Measurements from ENCODE around the gene SRSF12. TPM values are rescaled to one million over a fixed set of nuclear protein-coding genes. Genes with fewer than 3 reads are reported as not detected.

The SRSF12 gene
- polyA plus RNA-seq, 1 experiment = 0.04 TPM

DNA sequence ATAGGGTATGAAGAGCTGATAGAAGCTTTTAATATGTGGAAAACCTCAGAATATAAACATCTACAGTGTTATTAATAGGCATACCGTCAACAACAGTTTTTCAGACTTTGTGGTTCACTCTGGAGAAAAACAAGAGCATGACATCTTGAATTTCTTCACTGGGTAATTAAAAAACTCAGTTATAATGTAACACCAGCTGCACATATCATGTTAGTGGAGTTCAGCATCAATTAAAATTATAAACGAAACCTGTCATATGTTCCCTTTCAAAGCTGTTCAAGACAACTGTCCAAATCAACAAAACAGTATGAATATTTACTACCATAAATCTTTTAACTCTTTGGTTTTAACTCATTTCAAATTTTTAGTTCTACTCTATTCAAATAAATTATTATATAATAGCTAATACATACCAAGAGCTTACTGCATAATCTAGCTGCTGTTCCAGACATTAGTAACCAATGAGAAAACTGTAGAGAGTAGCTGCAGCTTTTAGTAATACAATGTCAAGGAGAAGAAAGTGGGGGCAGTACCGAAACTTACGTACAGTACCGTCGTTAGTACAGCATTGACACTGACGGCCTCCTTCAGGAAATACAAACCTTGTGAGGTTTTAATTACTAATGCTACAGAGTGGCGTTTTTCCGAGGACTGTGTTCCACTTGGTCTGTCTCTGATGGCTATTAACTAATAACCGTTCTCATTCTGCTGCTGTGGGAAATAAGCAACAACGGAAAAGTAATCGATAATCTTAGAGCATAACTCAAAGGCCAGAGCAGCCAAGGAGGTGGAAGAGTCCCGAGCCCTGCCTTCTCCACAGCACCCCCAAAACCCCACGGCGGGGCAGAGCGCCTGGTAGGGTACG, 27.5 kb upstream of the SRSF12 start:
- ChIA-PET CTCF (interaction anchor here (1.0 to 2.8 kb wide), 4 partner anchors 23 to 163 kb away, joined by 4 to 12 read pairs (median 7); no protein-coding TSS in a partner anchor), POLR2A (interaction anchor here (0.7 to 2.8 kb wide), 3 partner anchors 10 to 207 kb away, joined by 3 to 20 read pairs (median 3); partner anchors contain the start of genes PNRC1 and UBE2J1)
- peaks cover 4% of the 10 kb centered on the region for H3K27me3 ChIP-seq (ENCODE audit: control insufficient read depth, insufficient read depth, low read length)
- no peak overlapping the region for H3K27ac ChIP-seq (ENCODE audit: low read depth, low read length)
- DNase-seq (ENCODE audit: low read depth, low spot score) = no peak
- TF ChIP-seq CTCF (IDR thresholded peaks at IDR 0.05; ENCODE audit: low read depth, low read length) = no peak
- H3K9me3 ChIP-seq (ENCODE audit: control insufficient read depth, insufficient read depth, low read length) = peaks cover 4% of the 10 kb centered on the region; the same call in 1 of the 2 replicates
- H3K4me3 ChIP-seq (ENCODE audit: low read depth, low read length) = peak overlapping the region; percentile 66

- Histone ChIP-seq H3K4me3 (ENCODE audit: low read depth, low read length) (no peak overlapping the region), H3K27ac (ENCODE audit: low read depth, low read length) (no peak overlapping the region), H3K27me3 (ENCODE audit: control insufficient read depth, insufficient read depth, low read length) (peaks cover 4% of the 10 kb centered on the region), H3K9me3 (ENCODE audit: control insufficient read depth, insufficient read depth, low read length) (peaks cover 4% of the 10 kb centered on the region; the same call in 1 of the 2 replicates)
- no peak for DNase-seq (ENCODE audit: low read depth, low spot score)
- ChIA-PET POLR2A (interaction anchor here (0.7 kb wide), 1 partner anchor 10 kb away, joined by 3 read pairs; no protein-coding TSS in a partner anchor), CTCF (interaction anchor here (0.5 to 2.8 kb wide), 5 partner anchors 22 to 162 kb away, joined by 3 to 12 read pairs (median 5); no protein-coding TSS in a partner anchor)
- no peak for TF ChIP-seq CTCF (IDR thresholded peaks at IDR 0.05; ENCODE audit: low read depth, low read length)
Measured at GRCh38 chr6:89144354-89144906, 26.6 kb upstream of the SRSF12 start.

DNA sequence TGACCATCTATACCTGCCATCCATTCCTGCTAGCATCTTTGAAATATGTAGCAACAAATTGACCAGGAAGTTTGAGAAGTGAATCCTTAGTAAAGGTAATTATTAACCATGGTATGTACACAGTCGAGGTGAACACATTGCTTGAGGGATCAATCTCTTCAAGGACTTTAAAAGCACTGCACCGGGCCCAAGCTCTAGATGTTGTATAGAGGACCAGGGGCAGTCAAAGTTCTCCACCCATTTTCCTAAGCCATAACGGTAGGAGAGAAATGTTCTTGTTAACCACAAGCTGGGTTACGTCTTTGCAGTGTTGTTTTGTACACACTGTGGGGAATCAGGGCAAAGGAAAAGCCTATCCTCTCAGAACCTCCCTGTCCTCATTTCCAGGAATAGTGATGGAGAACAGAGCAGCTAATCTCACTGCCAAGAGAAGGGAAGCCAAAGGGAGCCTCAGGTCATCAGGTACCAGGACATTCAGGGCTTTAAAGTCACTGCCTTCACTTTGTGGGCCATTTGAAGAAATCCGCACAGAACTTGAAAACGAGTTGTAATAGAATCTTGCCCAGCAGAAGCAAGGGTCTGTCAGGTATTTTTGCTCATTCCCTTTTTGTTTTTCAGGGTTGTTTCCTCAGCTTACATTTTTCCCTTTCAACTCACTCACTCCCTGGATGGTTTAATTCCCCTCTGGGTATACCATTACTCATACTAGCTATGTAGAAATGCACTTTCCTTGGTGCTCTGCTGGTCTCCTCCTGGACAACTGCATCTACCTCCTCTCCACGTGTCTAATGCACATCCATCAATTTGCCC, 22.7 kb upstream of the SRSF12 start:
- CTCF ChIA-PET = interaction anchor here (0.6 to 0.8 kb wide), 5 partner anchors 28 to 158 kb away, joined by 3 to 5 read pairs (median 4); no protein-coding TSS in a partner anchor
- no peak for TF ChIP-seq CTCF (IDR thresholded peaks at IDR 0.05; ENCODE audit: low read depth, low read length)
- POLR2A ChIA-PET = no interaction called here
- Histone ChIP-seq H3K27ac (ENCODE audit: low read depth, low read length) (no peak overlapping the region), H3K27me3 (ENCODE audit: control insufficient read depth, insufficient read depth, low read length) (peaks cover 4% of the 10 kb centered on the region), H3K9me3 (ENCODE audit: control insufficient read depth, insufficient read depth, low read length) (no peaks in the 10 kb centered on the region), H3K4me3 (ENCODE audit: low read depth, low read length) (no peak overlapping the region)
- DNase-seq (ENCODE audit: low read depth, low spot score) = no peak

GRCh38 chr6:89139509-89140346, 21.9 kb upstream of the SRSF12 start:
- Histone ChIP-seq H3K9me3 (ENCODE audit: control insufficient read depth, insufficient read depth, low read length) (no peaks in the 10 kb centered on the region), H3K4me3 (ENCODE audit: low read depth, low read length) (no peak overlapping the region), H3K27me3 (ENCODE audit: control insufficient read depth, insufficient read depth, low read length) (peaks cover 4% of the 10 kb centered on the region), H3K27ac (ENCODE audit: low read depth, low read length) (peak overlapping the region; percentile 11)
- ChIA-PET POLR2A (no interaction called here), CTCF (interaction anchor here (0.6 to 1.1 kb wide), 4 partner anchors 102 to 157 kb away, joined by 3 to 5 read pairs (median 3); no protein-coding TSS in a partner anchor)
- TF ChIP-seq CTCF (IDR thresholded peaks at IDR 0.05; ENCODE audit: low read depth, low read length) = no peak
- no peak for DNase-seq (ENCODE audit: low read depth, low spot score)

Measured in AG04450 (cell line).